ENCODE results near the gene ZSCAN12. TPM values are rescaled to one million over a fixed set of nuclear protein-coding genes. Genes with fewer than 3 reads are reported as not detected.

Gene ZSCAN12
- total and polyA plus RNA-seq, 7 donors, result 0.48 to 2.2 (median 1.1) TPM

DNA sequence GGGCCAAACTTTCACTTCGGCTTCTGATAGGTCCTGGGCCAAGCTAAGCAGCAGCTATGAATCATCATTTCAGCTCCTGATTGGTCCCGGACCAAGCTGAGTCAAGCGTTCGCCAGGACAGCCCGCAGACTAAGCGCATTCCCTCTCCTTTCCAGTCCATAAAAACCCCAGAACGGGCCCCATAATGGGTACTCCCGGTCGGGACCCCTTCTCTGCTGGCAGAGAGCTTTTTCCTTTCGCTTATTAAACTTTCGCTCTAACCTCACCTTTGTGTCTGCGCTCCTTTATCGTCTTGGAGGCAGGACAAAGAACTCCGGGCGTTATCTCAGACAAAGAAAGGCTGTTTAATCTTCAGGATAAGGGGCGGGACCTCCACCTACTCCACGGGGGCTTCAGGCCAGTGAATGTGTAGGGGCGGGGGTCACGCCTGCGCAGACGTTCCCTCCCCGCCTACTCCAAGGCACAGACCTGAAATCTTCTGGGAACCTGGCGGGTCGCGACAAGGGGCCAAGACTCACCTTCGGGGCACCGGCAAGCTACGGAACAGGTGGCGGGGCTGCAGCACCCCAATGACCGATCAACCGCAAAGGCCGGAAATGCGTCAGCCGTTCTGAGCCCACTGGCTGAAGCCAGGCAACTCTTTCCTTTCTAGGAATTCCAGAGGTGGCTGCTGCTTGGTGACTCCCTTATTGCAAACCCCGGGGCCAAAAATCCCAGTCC lies 63.8 kb downstream of the ZSCAN12 start, which contains the start of gene ZSCAN31:
ZSCAN31 (minus strand) TSS at position 585 of the 720 bp plus-strand sequence. CDS start 6,465 bp downstream, outside the sequence.
- DNase-seq, result peak; percentile 91 to 95
- WGBS, 3 donors, result 0 to 2% (median 0%) methylated on average over 35 of the region's 35 CpGs
- H3K4me3 ChIP-seq, result peak within 1 kb of the TSS; percentile 90
- peak within 1 kb of the TSS; percentile 96 for H3K27ac ChIP-seq
- no peak for TF ChIP-seq CTCF (IDR thresholded peaks at IDR 0.05)
- H3K9me3 ChIP-seq, result no peaks in the 10 kb centered on the region
- H3K27me3 ChIP-seq (ENCODE audit: insufficient read depth in 3 of 3, low read length in 2 of 3), result no peaks in the 10 kb centered on the region
- H3K36me3 ChIP-seq (ENCODE audit: insufficient read depth in 1 of 2, low read depth in 1 of 2), result peaks cover 0 to 5% of the 10 kb centered on the region in 2 donors
- intact Hi-C loops (cut with DNase I), result loop anchor here (1.0 to 5.0 kb wide), 3 partner anchors 16 to 198 kb away; partner anchors contain the start of gene PGBD1 (in 1 of the 2)
- peak; percentile 96 to 98 (median 98) for ATAC-seq
- peaks cover 8% of the 10 kb centered on the region for H3K4me1 ChIP-seq

DNA sequence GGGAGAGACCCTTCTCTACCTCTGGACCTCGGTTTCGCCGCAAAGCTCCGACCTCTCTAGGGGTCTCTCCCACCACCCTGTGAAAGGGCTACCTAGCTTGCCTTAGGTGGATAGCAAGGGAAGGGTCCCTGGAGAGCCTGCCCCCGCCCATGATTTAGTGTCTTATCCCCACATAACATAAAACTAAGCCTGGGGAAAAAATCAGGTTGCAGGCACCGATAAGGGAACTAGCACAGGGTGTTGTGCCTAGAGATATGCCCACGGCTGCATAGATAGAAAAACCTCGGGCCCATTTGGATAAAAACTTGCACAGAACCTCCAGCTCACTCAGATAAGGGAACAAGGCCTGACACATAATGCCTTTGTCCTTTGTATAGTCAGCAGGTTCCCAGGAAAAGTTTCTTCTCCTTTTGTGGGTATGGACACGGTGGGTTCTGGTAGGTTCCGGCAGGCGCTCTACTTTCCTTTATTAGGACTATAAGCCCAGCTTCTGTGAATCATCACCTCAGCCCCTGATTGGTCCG lies 64.4 kb downstream of the ZSCAN12 start:
- Histone ChIP-seq H3K4me3 (peak overlapping the region; percentile 90), H3K4me1 (peaks cover 8% of the 10 kb centered on the region), H3K27ac (peak overlapping the region; percentile 96), H3K9me3 (no peaks in the 10 kb centered on the region), H3K27me3 (ENCODE audit: insufficient read depth in 3 of 3, low read length in 2 of 3) (no peaks in the 10 kb centered on the region), H3K36me3 (ENCODE audit: insufficient read depth in 1 of 2, low read depth in 1 of 2) (peaks cover 0 to 5% of the 10 kb centered on the region in 2 donors)
- ATAC-seq (no peak), DNase-seq (no peak)
- 27 to 44% (median 38%) methylated on average over 12 of the region's 12 CpGs for WGBS, 3 donors
- intact Hi-C loops (cut with DNase I), result loop anchor here in 1 of 2 donors (5.0 kb wide), 2 partner anchors 53 to 198 kb away; partner anchors contain the start of gene PGBD1
- no peak for TF ChIP-seq CTCF (IDR thresholded peaks at IDR 0.05)

DNA sequence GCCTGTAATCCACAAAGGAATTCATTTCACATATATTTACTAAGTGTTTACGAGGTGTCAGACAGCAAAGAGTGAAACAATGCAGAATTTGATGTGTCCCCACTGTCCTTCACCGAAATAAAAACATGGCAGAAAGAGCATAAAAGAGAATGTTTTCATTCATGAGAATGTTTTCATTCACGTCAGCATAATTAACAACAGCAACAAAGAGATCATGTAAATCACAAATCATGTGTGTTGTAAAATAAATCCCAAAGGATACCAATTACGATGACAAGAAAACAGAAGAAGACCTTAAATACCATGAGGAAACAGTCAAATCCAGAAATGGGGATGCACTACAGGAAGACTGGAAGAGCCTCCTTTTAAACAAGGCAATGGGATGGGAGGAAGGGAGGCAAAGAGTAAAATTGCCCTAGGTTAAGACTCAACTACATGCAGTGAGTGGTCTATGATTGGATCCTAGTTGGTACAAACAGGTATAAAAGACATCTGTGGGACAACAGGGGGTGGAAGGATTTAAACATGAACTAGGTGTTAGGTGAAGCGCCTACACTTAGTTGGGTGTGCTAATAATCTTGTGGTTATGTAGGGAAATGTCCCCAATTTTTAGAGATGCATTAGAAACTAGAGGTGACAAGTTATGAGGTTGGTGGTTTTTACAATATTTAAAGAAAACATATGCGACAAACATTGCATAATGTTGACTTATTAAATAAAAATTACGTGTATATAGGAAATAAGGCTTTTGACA lies 65.1 kb downstream of the ZSCAN12 start:
- no peak for ATAC-seq
- no peaks in the 10 kb centered on the region for H3K27me3 ChIP-seq (ENCODE audit: insufficient read depth in 3 of 3, low read length in 2 of 3)
- peak overlapping the region; percentile 96 for H3K27ac ChIP-seq
- peaks cover 0 to 5% of the 10 kb centered on the region in 2 donors for H3K36me3 ChIP-seq (ENCODE audit: insufficient read depth in 1 of 2, low read depth in 1 of 2)
- 82 to 89% (median 86%) methylated on average over 7 of the region's 7 CpGs for WGBS, 3 donors
- H3K9me3 ChIP-seq, result no peaks in the 10 kb centered on the region
- H3K4me3 ChIP-seq, result peak overlapping the region; percentile 90
- intact Hi-C loops (cut with DNase I), result loop anchor here in 1 of 2 donors (5.0 kb wide), 2 partner anchors 52 to 197 kb away; partner anchors contain the start of gene PGBD1
- TF ChIP-seq CTCF (IDR thresholded peaks at IDR 0.05), result no peak
- H3K4me1 ChIP-seq, result peaks cover 8% of the 10 kb centered on the region
- DNase-seq, result no peak

- H3K27ac ChIP-seq, result no peak overlapping the region
- WGBS, 3 donors, result 82 to 86% (median 83%) methylated on average over 1 of the region's 1 CpG
These were observed 65.9 kb downstream of the ZSCAN12 start for GRCh38 chr6:28333599-28334018.

More at GRCh38 chr6:28333599-28334018, 65.9 kb downstream of the ZSCAN12 start:
- Histone ChIP-seq H3K4me1 (peaks cover 8% of the 10 kb centered on the region), H3K9me3 (peaks cover 4% of the 10 kb centered on the region), H3K36me3 (ENCODE audit: insufficient read depth in 1 of 2, low read depth in 1 of 2) (peaks cover 0 to 13% of the 10 kb centered on the region in 2 donors), H3K4me3 (no peak overlapping the region), H3K27me3 (ENCODE audit: insufficient read depth in 3 of 3, low read length in 2 of 3) (no peaks in the 10 kb centered on the region)
- ATAC-seq (no peak), DNase-seq (no peak)
- no peak for TF ChIP-seq CTCF (IDR thresholded peaks at IDR 0.05)
- intact Hi-C loops (cut with DNase I), result no loop called here

Measured in psoas muscle (tissue), 8 donors.